Activated CD4-positive, alpha-beta T cell treated with anti-CD3 and anti-CD28 coated beads, Interleukin-2, amount 10 ng/mL, durations not matched to agents 7 days and 5 days (primary cell): ENCODE results near the gene OR51A2. TPM values are rescaled to one million over a fixed set of nuclear protein-coding genes. Genes with fewer than 3 reads are reported as not detected.

Experiments used
- CTCF ChIA-PET: fragments of 350-600 bp; sonication (Branson Sonifier 250); formaldehyde crosslinking; loops from one replicate; lab custom pipeline; 2021; ENCODE audit warnings: antibody characterized with exemption; lab: Charles Lee
- POLR2A ChIA-PET: fragments of 350-600 bp; sonication (Branson Sonifier 250); formaldehyde crosslinking; loops from one replicate; lab custom pipeline; 2021; ENCODE audit warnings: antibody characterized with exemption; lab: Charles Lee
- DNase-seq: peaks from one replicate; pipeline ENCODE4 v3.0.0-alpha.2; 2020
- H3K27ac Mint-ChIP-seq: one replicate; pipeline ENCODE4 v1.8.0; 2021; ENCODE audit warnings: mild to moderate bottlenecking, moderate library complexity, mixed read lengths
- H3K27me3 Mint-ChIP-seq: one replicate; pipeline ENCODE4 v1.8.0; 2021; ENCODE audit warnings: mixed read lengths
- H3K36me3 Mint-ChIP-seq: one replicate; pipeline ENCODE4 v1.8.0; 2021; ENCODE audit warnings: low read depth, mixed read lengths
- H3K4me1 Mint-ChIP-seq: one replicate; pipeline ENCODE4 v1.8.0; 2021; ENCODE audit warnings: mixed read lengths
- H3K4me3 Mint-ChIP-seq: one replicate; pipeline ENCODE4 v1.8.0; 2021; ENCODE audit warnings: mild to moderate bottlenecking, moderate library complexity, mixed read lengths
- H3K9me3 Mint-ChIP-seq: one replicate; pipeline ENCODE4 v1.8.0; 2021; ENCODE audit warnings: mixed read lengths
- total RNA-seq, 2 experiments: library from RNA; stranded (reverse); gene quantifications; one replicate each; pipeline ENCODE4 v1.2.3, GENCODE V29; 2021

Gene OR51A2
- total RNA-seq, 2 experiments from 2014 or later = not detected

DNA sequence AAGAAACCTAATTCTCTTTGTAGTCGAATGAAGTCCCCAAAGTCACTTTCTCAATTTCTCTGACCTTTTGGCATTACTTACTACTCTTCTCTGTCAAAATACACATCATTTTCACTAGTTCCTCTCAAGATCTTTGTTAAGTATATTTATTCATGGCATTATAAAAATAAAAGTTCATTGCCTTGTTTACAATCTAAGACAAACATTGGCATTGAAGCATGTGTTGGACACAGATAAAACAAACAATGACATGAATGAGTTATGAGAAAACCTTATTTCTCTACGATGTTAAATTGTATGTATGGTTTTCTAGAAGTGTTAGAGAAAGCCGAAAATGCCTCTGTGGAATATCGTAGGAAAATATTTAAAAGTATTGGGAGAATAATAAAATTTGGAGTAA, 22.8 kb downstream of the OR51A2 start:
- Mint-ChIP-seq H3K27me3 (no peaks in the 10 kb centered on the region), H3K36me3 (no peaks in the 10 kb centered on the region), H3K9me3 (no peaks in the 10 kb centered on the region), H3K27ac (no peak overlapping the region), H3K4me3 (no peak overlapping the region), H3K4me1 (no peaks in the 10 kb centered on the region)
- DNase-seq = no peak
- ChIA-PET CTCF (interaction anchor here (0.6 kb wide), 1 partner anchor 1409 kb away, joined by 3 read pairs; no protein-coding TSS in a partner anchor), POLR2A (no interaction called here)

DNA sequence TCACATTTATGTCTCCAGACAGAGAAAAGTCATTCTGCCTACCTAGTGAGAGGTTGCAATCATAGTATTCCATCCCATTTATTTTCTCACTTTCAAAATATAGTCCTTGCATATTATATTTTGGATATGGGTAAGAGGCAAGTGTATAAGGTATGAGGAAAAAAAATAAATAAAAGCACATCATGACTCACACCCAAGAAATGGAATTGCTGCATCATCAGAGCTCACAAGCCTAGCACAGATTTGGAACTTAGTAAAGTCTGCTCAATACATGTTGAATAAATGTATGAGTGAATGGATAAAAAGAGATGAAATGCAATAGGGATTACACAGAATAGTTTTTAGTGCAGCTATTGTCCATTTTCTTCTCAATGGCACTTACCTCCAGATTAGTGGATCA, 28.9 kb downstream of the OR51A2 start:
- no peaks in the 10 kb centered on the region for H3K36me3 Mint-ChIP-seq
- CTCF ChIA-PET = no interaction called here
- no peaks in the 10 kb centered on the region for H3K4me1 Mint-ChIP-seq
- no peaks in the 10 kb centered on the region for H3K9me3 Mint-ChIP-seq
- no peak for DNase-seq
- H3K27me3 Mint-ChIP-seq = peaks cover 2% of the 10 kb centered on the region
- no peak overlapping the region for H3K27ac Mint-ChIP-seq
- POLR2A ChIA-PET = no interaction called here
- H3K4me3 Mint-ChIP-seq = no peak overlapping the region

DNA sequence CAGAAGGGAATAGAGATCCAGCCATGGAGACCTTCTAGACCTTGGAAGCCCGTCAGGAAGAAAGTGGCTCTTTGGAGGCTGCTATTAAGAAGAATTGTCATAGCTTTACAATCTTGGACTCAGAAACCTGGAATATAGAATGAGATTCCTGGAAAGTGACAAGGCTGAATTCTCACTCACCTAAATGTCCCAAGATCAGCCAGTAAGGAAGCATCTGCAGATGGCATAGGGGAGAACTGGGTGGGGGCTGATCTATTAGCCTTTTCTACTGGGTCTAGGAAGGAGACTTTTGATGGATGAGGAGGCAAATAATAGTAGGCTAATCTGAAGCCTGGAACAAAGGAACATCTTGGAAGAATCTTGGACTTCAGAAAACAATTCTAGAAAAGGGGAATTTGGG, 31.3 kb downstream of the OR51A2 start, which contains the start of gene OR51G1:
TSS of gene OR51G1 (minus strand) at position 101 of the 400 bp plus-strand sequence. CDS start at position 101, 0 bp downstream.
- Mint-ChIP-seq H3K36me3 (no peaks in the 10 kb centered on the region), H3K27ac (no peak within 1 kb of the TSS), H3K4me1 (no peaks in the 10 kb centered on the region), H3K9me3 (no peaks in the 10 kb centered on the region), H3K27me3 (peaks cover 2% of the 10 kb centered on the region), H3K4me3 (no peak within 1 kb of the TSS)
- DNase-seq = no peak
- CTCF ChIA-PET = no interaction called here
- POLR2A ChIA-PET = no interaction called here

DNA sequence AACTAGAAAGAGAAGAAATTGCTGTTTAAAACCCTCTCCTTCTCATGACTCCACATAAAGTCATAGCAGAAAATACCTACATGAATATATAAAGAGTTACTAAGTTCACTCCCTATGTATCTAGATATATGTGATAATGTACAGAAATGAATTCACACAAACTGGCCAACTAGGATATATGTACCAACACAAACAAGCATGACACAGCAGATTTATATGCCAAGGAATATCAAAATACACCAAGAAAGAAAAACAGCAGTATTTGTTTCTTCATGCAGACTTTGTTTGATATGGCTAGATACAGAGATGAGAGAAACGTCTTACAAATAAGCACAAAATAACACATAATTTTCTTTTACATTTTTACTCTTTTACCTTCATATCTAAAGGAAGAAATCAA, 33.2 kb downstream of the OR51A2 start:
- POLR2A ChIA-PET = no interaction called here
- no peak for DNase-seq

DNA sequence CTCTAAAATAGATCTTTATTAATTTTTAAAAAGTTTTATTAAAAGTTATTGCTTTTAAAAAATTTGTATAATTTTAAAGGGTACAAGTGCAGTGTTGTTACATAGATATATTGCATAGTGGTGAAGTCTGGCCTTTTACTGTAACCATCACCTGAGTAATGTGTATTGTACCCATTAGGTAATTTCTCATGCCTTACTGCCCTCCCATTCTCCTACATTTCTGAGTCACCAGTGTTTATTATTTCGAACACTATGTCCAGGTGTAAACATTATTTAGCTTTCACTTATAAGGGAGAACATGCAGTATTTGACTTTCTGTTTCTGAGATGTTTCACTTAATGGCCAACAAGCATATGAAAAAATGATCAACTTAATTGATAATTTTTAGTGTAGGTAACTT, 33.7 kb downstream of the OR51A2 start:
- ChIA-PET POLR2A (no interaction called here), CTCF (no interaction called here)
- no peak overlapping the region for H3K4me3 Mint-ChIP-seq
- H3K36me3 Mint-ChIP-seq = no peaks in the 10 kb centered on the region
- H3K27me3 Mint-ChIP-seq = peaks cover 2% of the 10 kb centered on the region
- H3K4me1 Mint-ChIP-seq = no peaks in the 10 kb centered on the region
- H3K9me3 Mint-ChIP-seq = no peaks in the 10 kb centered on the region
- H3K27ac Mint-ChIP-seq = no peak overlapping the region
- DNase-seq = no peak

More for the DNA sequence above, 33.2 kb downstream of the OR51A2 start:
- H3K27ac Mint-ChIP-seq = no peak overlapping the region
- H3K4me3 Mint-ChIP-seq = no peak overlapping the region
- CTCF ChIA-PET = no interaction called here
- peaks cover 2% of the 10 kb centered on the region for H3K27me3 Mint-ChIP-seq
- H3K4me1 Mint-ChIP-seq = no peaks in the 10 kb centered on the region
- H3K9me3 Mint-ChIP-seq = no peaks in the 10 kb centered on the region
- H3K36me3 Mint-ChIP-seq = no peaks in the 10 kb centered on the region

DNA sequence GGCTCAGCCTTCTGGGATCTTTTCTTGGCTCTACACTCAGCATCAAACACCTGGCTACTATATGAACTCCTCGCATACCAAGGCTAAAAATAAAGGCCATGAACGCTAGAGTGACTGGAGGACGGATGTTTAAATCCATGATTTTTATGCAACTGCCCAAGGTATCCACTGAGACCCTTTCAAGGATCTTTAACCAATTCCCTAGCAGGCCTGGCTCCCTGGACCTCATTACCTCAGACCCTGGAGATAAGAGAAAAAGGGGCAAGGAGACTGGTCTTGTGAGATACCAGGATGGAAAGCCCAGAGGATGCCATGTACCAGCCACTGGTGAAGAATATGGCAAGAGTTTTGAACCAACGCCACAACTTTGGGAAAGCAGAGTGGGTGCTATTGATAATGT, 36.3 kb downstream of the OR51A2 start, which contains the start of gene OR51G2:
TSS of gene OR51G2 (minus strand) at position 101 of the 400 bp plus-strand sequence. CDS start 3,687 bp downstream, outside the sequence.
- ChIA-PET POLR2A (no interaction called here), CTCF (no interaction called here)
- Mint-ChIP-seq H3K4me1 (no peaks in the 10 kb centered on the region), H3K9me3 (no peaks in the 10 kb centered on the region), H3K4me3 (no peak within 1 kb of the TSS), H3K27ac (no peak within 1 kb of the TSS), H3K36me3 (no peaks in the 10 kb centered on the region), H3K27me3 (no peaks in the 10 kb centered on the region)
- DNase-seq = no peak

DNA sequence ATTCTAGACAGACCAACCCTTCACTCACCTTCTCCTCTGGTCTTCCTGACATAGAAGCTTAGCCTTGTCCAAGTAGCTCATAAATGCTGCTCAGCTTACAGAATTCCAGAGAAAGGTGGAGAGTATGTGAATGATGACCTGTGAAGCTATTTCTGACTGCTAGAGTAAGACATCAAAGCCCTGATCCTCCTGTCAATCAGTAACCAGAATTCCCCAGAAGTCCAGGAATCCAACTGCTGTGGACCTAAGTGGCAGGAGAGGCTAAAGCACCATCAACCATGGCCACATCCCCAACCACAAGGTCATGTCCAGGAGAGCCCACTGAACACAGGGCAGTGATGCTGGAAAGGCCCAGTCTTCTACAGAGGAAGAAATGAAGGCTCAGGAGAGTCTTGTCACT, 38.9 kb downstream of the OR51A2 start:
- Mint-ChIP-seq H3K27me3 (no peaks in the 10 kb centered on the region), H3K27ac (no peak overlapping the region), H3K9me3 (no peaks in the 10 kb centered on the region), H3K4me1 (no peaks in the 10 kb centered on the region), H3K4me3 (no peak overlapping the region), H3K36me3 (no peaks in the 10 kb centered on the region)
- ChIA-PET POLR2A (no interaction called here), CTCF (no interaction called here)
- no peak for DNase-seq

Other genes with a start within 250 kb of the OR51A2 start
- not detected for gene OR51F1, start 185.8 kb downstream of the OR51A2 start, total RNA-seq
- not detected for gene OR52R1, start 151.3 kb downstream of the OR51A2 start, total RNA-seq
- not detected for gene OR51F2, start 134.4 kb downstream of the OR51A2 start, total RNA-seq
- gene OR51S1, start 106.5 kb downstream of the OR51A2 start, total RNA-seq = not detected
- not detected for gene OR51T1, start 73.8 kb downstream of the OR51A2 start, total RNA-seq
- not detected for gene OR51A7, start 51.9 kb downstream of the OR51A2 start, total RNA-seq
- not detected for gene OR51G2, start 36.4 kb downstream of the OR51A2 start, total RNA-seq
- gene OR51G1, start 31.4 kb downstream of the OR51A2 start, total RNA-seq = not detected
- gene OR51A4, start 8.1 kb downstream of the OR51A2 start, total RNA-seq = not detected
- not detected for gene OR51L1, start 39.1 kb upstream of the OR51A2 start, total RNA-seq
- not detected for gene OR52J3, start 90.8 kb upstream of the OR51A2 start, total RNA-seq
- gene OR52E2, start 103.9 kb upstream of the OR51A2 start, total RNA-seq = not detected
- not detected for gene OR52E1, start 113.9 kb upstream of the OR51A2 start, total RNA-seq
- not detected for gene OR52A5, start 182.6 kb upstream of the OR51A2 start, total RNA-seq
- not detected for gene OR52A1, start 199.0 kb upstream of the OR51A2 start, total RNA-seq
- not detected for gene OR51V1, start 245.0 kb upstream of the OR51A2 start, total RNA-seq